LNCaP clone FGC (cell line): Measurements from ENCODE around the gene C2orf92.
"Not testable (repeated sequence)": the region's sequence is repeated elsewhere in the genome, so short reads cannot be mapped to it uniquely, and the experiment has no call there.

Experiments
- DNase-seq: peaks from one replicate; pipeline ENCODE4 v3.0.0-alpha.2; 2011; ENCODE audit warnings: low read depth
- H3K4me3 ChIP-seq: 2 replicates; pipeline ENCODE4 v1.5.1; 2011; ENCODE audit warnings: mild to moderate bottlenecking, low read depth, low read length, control low read depth
- TF ChIP-seq, protein P1 (sequence below): IDR thresholded peaks from 2 replicates; pipeline ENCODE4 v1.5.1; 2012; ENCODE audit warnings: mild to moderate bottlenecking; ENCODE audit not compliant: control insufficient read depth, insufficient read depth; ENCODE audit errors: extremely low read depth

The C2orf92 gene

DNA sequence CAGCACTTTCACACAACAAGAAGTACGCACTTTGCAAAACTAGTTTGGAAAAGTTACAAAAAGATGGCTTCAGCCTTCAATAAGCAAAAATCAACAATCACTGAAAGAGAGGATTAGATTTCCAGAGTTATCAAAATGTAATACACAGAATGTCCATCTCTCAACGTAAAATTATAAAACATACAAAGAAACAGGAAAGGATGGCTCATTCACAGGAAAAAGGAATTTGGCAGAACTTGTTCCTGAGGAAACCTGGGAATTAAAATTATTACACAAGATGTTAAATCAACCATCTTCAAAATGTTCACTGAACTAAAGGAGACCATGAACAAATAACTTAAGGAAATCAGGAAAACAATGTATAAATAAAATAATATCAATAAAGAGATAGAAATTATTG is 8.0 kb downstream of the C2orf92 start:
- H3K4me3 ChIP-seq, result no peak overlapping the region
- DNase-seq, result no peak
- TF ChIP-seq, protein P1, sequence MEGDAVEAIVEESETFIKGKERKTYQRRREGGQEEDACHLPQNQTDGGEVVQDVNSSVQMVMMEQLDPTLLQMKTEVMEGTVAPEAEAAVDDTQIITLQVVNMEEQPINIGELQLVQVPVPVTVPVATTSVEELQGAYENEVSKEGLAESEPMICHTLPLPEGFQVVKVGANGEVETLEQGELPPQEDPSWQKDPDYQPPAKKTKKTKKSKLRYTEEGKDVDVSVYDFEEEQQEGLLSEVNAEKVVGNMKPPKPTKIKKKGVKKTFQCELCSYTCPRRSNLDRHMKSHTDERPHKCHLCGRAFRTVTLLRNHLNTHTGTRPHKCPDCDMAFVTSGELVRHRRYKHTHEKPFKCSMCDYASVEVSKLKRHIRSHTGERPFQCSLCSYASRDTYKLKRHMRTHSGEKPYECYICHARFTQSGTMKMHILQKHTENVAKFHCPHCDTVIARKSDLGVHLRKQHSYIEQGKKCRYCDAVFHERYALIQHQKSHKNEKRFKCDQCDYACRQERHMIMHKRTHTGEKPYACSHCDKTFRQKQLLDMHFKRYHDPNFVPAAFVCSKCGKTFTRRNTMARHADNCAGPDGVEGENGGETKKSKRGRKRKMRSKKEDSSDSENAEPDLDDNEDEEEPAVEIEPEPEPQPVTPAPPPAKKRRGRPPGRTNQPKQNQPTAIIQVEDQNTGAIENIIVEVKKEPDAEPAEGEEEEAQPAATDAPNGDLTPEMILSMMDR, result no peak

DNA sequence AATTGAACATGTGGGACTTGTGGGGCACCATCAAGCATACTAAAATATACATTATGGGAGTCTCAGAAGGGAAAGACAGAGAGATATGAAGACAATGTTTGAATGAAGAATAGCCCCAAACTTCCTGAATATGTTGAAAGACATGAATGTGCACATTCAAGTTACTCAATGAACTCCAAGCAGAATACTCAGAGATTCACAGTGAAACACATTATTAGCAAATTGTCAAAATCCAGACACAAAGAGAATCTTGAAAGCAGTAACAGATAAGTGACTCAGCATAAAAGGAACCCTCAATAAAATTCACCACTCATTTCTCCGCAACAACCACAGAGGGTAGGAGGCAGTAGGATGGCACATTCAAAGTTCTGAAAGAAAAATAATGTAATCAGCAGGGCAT is 8.8 kb downstream of the C2orf92 start:
- TF ChIP-seq, protein P1, result no peak
- no peak for DNase-seq
- no peak overlapping the region for H3K4me3 ChIP-seq

DNA sequence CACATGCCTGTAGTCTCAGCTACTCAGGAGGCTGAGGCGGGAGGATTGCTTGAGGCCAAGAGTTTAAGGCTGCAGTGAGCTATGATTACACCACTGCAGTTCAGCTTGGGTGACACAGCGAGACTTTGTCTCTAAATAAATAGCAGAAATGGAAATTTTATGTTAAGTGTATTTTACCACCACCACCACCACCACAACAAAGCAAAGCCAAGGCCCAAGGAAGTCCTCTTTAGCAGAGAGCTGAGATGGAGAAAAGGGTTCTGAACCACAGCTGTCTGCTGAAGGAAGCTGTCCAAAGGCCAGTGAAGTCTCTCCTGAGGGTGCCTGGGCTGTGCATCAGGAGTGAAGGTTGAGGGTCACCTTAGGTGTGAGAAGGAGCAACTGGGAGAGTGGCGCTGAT is 17.7 kb downstream of the C2orf92 start:
- not testable (repeated sequence) for DNase-seq, H3K4me3 ChIP-seq

DNA sequence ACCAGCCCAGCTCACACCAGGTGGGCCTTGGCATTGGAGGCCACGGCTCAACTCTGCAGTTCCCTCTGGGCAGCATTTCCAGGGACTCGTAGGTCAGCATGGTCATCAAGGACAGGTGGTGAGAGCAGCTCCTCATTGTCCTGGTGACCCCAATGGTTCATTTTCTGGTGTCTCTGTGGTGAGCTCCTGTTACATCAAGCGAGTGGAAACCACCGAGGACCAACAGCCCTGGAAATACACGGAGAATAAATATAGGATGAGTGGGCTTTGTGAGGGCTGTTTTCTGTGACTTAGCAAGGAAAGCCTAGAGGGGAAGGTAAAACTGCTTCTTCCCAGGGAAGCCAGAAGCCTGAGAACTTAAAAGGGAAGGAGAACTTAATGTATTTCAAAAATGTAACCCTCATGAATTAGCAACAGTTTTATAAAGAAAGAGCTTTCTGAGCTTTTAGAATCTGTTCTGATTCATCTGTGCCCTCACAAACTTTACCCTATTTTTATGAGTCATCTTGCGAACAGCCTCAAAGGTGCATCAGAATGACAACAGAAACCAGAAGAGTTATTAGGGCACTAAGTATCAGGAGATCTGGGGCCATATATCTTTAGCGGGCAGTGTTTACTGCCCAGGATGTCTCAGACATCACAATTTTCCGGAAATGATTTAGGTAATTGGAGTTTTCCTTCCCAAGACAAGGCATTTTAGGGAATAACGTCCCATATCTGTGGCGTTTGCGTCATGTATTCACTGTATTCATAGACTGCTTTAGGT is 18.7 kb downstream of the C2orf92 start:
- DNase-seq, result no peak
- no peak overlapping the region for H3K4me3 ChIP-seq
- TF ChIP-seq, protein P1, result no peak

DNA sequence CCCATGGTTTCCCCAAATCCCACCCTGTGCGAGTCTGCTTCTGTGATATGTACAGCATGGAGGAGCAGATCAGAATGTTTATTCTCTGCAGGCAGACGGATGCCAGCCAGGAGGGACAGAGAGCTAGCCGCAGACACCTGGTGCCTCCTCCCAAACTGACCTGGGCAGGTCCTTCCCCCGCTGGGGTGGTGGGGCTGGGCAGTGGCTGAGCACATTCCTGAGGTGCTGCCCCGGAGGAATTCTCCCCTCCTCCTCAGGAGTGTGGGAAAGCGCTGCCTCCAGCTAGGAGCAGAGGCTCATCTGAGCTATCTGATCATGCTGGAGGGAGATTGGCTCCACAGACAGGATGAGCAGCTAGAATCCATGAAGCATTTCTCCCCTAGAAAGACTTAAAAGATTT is 21.7 kb downstream of the C2orf92 start:
- DNase-seq, result no peak
- TF ChIP-seq, protein P1, result no peak
- no peak overlapping the region for H3K4me3 ChIP-seq

DNA sequence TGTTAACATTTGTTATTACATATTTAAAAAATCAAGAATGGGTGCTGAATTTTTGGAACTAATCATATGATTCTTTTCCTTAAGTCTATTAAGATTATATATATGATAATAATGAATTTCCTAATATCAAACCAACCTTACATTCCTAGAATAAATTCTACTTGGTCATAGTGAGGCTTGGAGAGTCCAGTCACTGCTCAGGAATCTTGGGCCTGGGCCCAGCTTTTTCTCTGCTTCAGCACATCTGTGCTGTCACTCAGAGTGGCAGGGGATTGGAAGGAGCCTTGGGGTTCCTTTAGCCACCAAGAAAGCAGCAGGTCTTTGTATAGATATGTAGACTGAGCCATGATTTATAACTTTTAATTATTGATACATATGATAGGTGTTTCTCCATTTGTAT is 24.0 kb downstream of the C2orf92 start:
- DNase-seq, result no peak
- no peak overlapping the region for H3K4me3 ChIP-seq
- TF ChIP-seq, protein P1, result no peak

DNA sequence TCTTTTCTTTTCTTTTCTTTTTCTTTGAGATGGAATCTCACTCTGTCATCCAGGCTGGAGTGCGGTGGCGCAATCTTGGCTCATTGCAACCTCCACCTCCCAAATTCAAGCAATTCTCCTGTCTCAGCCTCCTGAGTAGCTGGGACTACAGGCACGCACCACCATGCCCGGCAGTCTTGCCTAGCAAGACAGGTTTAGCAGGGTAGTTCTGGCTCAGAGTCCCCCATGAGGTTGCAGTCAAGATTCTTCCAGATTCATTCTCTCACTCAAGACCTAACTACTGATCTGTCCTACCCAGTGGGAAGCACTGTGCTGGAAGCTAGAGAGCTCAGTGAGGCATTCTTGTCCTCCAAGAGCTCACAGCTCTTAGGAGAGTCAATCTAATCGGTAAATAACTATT is 26.2 kb downstream of the C2orf92 start:
- no peak overlapping the region for H3K4me3 ChIP-seq
- TF ChIP-seq, protein P1, result no peak
- no peak for DNase-seq
